ENCODE measurements around the gene NLRC5.
"Not testable (repeated sequence)": the region's sequence is repeated elsewhere in the genome, so short reads cannot be mapped to it uniquely, and the experiment has no call there.

The NLRC5 gene

DNA sequence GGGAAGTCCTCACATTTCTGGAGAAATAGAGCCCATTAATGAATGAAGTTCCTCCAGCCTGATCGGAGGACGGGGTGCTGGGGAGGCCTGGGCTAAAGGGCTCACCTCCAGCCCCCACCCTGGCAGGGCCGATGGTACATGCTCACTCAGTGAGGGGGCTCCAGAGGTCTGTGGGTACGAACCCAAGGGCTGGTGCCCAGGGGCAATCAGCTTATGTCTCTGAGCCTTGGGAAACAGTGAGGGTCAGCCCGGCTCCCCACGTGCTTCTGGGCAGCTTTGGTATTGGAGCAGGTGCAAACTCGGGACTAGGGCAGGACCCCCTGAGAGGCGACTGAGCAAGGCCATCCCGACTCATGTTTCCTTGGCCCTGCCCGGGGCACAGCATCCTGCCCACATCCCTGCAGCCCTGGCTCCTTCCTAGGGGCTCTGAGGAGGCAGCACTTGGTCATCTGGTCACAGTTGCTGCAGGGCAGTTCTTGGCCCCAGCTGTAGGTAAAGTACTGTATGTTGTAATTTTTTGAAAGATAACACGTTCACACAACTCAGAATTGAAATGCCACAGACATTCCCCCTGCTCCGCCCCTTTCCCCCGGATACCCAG is 28.6 kb upstream of the NLRC5 start:
- no peak for DNase-seq

DNA sequence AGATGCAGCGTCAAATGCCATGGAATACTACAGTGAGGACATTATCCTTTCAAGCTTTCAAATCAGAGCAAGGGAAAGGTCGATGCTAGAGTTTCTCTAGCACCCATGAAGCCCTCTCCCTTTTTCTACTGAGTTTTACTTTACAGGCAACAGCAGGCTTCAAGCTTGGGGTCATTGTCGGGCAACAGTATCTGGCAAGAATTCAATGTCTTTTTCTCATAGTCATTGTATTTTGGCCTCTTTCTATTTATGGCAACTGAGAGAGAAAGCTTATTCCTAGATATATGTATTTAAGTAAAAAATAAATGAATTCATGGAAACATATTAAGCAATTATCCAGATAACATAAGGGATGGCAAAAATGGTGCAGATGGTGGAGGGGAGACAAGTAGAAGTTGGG is 28.0 kb upstream of the NLRC5 start:
- no peak for DNase-seq

DNA sequence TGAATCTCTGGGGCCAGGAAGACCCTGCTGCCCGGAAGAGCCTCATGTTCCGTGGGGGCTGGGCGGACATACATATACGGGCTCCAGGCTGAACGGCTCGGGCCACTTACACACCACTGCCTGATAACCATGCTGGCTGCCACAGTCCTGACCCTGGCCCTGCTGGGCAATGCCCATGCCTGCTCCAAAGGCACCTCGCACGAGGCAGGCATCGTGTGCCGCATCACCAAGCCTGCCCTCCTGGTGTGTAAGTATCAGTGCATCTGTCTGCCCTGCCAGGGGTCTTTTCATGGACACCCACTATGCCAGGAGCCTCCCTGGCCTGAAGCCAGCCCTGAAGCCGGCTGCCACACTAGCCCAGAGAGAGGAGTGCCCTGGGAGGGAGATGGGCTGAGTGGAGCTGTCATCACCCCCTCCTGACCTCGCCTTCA is 27.5 kb upstream of the NLRC5 start, which contains the start of gene CETP:
Gene CETP (plus strand): TSS at position 100 of the 431 bp plus-strand sequence. CDS start 30 bp downstream, at position 130.
- DNase-seq, result no peak

DNA sequence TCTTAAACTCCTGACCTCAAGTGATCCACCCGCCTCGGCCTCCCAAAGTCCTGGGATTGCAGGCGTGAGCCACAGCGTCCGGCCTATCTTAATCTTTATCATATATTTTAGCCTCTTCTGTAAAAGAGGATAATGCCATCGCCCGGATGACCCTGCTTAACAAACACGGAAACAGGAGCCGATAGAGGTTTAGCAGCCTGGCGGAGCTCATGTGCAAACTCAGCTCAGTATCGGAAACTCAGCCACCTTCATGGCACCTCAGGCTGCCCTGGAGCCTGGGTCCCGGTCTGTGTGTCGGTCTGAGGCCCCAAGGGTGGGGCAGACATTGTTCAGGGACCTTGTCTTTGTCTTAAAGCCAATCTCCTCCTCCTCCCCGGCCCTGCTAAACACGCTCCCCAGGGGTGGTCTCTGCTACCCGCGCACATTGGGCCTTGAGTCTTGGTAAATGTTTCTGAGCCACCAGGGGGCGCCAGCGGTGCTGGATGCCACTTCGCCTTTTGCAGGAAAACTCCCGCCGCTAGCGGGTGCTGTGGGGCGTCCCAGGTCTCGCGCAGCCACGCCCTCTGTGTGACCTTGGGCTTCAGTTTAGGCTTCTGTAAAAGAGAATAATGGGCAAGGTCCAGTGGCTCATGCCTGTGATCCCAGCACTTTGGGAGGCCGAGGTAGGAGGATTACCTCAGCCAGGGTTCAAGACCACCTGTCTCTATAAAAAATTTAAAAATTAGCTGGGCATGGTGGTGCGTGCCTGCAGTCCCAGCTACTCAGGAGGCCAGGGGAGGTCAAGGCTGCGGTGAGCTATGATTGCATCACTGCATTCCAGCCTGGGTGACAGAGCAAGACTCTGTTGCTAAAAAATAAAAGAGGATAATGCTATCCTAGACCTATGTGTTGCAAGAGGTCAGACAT is 24.9 kb upstream of the NLRC5 start:
- DNase-seq, result peak; percentile 54

DNA sequence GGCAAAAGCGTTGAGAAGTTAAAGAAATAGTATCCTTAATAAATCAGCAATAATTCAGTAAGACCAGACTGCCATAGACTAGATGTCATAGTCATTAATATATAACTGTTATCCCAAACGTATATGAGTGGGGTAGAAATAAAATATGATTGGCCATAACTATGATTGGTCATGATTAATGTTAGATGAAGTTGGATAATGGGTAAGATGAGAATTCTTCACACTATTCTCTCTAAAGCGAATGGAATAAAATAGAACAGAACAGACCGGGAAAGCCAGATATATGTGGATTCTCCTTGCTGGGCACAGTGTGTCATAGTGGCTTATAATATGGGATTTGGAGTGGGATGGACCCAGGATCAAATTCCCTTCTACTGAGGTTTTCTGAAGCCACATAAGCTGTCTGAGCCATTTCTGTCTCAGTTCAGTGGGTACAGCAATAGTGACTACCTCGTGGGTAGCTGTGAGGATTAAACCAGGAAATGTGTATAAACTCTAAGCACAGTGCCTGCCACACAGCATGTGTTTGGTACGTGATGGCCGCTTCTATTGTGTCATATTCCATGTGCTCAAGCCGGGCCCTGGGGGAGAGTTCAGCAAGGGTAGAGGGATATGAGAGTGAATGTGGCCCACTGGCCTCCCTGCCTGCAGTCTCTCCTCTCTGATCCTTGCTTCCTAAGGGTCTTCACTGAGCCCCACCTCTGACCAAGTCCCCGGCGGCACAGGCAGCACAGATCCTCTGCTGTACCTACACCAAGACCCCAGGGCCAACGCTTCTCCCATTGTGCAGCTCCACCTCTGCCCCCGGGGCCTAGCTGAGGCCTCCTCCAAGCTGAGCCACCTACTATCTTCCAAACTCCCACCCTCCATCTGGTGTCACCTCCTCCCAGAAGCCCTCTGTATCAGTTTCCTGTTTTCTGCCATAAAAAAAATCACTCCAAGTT is 23.9 kb upstream of the NLRC5 start:
- no peak for DNase-seq

DNA sequence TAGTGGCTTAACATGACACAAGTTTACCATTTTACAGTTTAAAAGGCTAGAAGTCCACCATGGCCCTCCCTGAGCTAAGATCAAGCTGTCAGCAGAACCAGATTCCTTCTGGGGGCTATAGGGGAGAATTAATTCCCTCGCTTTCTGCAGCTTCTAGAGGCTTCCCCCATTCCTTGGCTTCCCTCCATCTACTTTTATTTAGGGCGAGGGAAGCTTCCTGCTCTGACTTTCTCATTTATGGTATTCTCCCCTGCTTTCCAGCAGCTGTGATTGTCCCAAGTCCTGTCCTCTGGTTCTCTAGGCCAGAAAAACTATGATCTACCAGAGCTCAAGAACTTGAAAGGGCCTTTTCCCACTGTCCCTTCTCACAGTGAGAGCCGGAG is 23.3 kb upstream of the NLRC5 start:
- no peak for DNase-seq

DNA sequence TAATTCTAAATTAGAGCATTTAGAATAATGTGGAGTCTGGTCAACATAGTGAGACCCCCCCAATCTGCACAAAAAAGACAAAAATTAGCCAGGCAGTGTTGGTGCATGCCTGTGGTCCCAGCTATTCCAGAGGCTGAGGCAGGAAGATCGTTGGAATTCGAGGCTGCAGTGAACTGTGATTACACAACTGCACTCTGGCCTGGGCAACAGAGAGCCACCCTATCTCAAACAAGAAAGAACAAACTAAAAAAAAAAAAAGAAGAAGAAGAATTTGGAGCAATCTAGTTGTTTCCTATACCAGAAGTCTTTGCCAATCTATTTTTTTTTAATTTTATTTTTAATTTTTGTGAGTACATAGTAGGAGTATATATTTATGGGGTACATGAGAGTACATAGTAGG is 21.6 kb upstream of the NLRC5 start:
- DNase-seq, result no peak

DNA sequence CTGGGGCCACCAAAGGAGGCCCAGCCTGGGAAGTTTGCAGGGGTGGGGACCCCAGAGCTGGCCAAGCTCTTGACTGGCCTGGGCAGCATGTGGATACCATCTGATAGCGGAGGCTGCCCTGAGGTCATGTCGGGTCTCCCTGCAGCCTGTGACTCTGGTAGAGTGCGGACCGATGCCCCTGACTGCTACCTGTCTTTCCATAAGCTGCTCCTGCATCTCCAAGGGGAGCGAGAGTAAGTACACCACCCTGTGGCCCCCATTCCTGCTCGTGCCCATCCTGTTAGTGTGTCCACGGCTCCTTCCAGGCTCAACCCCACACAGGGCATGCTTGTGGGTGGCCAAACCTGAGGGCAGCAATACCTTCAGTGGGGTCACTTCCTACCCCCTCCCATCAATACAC is 19.6 kb upstream of the NLRC5 start:
- DNase-seq, result no peak

DNA sequence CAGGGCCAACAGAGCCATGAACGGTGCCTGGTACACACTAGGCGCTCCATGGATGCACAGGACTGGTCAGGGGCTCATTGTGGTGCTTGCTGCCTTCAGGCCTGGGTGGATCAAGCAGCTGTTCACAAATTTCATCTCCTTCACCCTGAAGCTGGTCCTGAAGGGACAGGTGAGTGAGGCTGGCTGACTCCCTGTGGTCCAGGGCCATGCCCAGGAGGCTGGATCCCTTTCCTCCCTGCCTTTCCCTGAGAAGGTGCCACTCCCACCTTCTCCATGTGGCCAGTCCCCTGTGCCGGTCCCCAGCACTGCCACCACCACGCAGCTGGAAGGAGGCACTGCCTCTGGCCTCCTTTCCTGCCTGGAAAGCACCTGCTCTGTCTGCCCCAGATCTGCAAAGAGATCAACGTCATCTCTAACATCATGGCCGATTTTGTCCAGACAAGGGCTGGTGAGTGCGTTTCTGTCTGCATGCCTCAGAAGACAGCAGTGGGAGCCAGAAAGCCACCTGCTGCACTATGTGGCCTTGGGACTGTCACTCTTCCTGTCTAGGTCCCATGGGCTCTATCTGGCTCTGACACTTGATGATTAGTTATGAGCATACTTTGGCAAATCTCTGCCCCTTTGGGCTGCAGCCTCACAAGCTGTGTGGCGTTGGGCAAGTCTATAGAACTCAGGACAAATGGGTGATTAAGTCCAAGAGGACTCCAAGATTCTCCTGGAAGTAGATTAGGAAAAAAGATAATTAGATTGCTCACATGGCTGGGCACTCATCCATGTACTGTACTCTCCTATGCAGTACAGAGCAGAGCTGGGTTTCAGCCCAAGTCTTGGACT is 18.2 kb upstream of the NLRC5 start:
- DNase-seq, result no peak

DNA sequence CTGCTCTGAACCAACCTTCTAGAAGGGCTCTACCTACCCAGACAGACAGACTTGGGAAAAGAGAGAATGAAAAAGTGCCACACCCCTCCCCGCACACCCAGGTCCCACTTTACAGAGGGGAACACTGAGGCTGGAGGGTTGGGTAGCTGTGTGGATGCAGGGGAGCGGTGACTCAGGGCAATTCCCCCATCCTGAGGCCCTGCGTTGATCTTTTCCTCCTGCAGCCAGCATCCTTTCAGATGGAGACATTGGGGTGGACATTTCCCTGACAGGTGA is 17.7 kb upstream of the NLRC5 start:
- no peak for DNase-seq

DNA sequence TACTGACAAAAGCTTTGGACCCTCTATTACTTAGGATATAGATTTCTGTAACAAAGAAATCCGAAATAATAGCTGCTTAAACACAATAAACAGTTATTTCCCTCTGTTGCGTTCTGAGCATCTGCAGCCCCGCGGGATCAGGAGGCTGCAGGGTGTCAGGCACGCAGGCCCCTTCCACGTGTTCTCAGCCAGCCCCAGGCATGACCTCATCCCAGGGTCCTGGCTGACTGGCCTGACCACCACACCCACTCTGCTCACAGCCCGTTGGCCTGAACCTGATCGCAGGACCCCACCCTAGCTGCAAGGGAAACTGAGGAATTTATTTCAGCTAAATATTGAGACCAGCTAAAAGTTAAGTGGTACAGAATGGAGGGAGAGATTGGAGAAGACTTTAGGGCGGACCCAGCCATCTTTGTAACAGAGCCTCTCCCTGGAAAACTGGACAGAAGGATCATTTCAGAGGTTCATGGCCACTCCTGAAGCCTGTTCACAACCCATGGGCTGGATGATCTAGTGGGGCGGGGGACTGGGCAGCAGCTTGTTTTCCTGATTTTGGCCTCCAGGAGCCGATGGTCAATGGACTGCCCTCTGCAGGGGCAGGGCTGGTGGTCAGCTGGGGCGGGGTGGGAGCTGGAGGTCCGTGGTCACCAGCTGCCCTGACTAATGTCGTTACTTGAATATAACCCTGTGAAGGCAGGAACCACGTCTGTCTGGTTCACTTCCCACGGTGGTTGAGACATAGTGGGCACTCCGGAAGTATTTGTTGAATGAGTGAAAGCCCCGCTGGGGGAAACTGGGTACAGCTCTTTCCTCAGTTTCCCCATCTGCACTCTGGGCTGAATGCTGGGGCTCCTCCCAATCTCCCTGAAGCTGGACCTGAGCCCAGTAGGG is 16.7 kb upstream of the NLRC5 start:
- DNase-seq, result no peak

DNA sequence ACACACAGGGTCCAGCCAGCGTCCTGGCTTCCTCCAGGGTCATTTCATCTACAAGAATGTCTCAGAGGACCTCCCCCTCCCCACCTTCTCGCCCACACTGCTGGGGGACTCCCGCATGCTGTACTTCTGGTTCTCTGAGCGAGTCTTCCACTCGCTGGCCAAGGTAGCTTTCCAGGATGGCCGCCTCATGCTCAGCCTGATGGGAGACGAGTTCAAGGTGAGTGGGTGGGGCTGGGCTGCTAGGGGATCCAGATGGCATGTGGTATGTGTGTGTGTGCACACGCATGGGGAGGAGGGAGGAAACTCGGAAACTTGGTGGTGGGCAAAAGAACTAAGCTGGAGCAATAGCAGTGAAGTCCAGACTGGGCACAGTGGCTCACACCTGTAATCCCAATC is 16.1 kb upstream of the NLRC5 start:
- no peak for DNase-seq

DNA sequence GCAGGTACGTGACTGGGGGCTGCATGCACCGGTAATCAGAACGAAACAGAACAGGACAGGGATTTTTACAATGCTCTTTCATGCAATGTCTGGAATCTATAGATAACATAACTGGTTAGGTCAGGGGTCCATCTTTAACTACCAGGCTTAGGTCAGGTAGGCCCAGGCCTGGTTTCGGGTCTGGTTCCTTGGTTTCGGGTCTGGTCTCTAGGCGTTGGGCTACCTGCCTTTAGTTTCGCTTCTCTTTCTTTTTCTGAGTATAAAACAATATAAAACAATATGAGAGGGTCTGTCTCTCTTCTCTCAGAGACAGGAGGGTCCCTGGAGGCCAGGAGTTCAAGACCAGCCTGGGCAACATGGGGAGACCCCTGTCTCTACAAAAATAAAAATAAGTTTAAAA is 15.5 kb upstream of the NLRC5 start:
- DNase-seq, result not testable (repeated sequence)

DNA sequence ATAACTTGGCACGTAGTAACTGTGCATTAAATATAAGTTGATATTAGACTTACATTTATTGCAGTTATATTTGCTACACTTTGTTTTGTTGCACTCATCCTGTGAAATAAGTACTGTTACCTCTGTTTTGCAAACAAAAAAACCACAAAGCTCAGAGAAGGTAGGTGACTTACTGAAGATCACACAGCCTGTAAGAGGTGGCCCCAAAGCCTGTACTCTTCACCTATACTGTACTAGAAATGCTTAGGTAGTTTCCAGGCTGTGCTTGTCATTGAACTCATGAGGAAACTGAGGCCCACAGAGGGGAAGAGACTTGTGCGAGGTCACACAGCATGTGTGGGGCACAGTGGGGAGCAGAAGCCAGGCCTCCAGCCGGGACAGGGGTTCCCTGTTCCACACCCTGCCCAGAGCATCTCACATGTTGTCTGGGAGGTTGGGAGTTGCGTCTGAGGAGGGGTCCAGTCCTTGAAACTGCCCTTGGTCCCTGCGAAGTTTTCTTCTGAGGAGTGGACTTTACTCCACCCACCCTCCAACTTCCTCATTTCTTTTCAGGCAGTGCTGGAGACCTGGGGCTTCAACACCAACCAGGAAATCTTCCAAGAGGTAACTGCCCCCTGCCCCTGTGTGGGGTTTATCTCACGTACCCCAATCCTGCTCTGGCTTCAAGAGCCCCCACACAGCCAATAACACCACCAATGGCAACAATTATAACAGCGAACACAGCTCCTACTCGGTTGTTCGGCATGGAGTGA is 14.6 kb upstream of the NLRC5 start:
- no peak for DNase-seq

DNA sequence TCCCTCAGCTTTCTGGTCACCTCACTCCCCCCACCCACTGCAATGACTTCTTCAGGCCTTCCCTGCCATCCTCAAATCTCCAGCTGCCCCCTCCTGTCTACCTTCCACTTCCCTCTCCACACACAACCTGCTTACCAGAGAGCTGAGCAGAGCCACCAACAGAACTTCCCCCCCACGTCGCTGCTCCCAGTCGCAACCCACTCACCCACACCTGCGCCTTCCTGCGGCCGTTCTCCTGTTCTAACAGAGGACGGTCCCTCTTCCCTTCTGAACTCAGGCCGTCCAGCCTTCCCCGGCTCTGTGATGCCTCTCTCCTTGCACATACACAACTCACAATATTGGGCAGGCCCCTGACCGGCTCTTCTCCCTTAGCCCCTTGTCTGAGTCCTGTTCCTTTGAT is 13.6 kb upstream of the NLRC5 start:
- no peak for DNase-seq

DNA sequence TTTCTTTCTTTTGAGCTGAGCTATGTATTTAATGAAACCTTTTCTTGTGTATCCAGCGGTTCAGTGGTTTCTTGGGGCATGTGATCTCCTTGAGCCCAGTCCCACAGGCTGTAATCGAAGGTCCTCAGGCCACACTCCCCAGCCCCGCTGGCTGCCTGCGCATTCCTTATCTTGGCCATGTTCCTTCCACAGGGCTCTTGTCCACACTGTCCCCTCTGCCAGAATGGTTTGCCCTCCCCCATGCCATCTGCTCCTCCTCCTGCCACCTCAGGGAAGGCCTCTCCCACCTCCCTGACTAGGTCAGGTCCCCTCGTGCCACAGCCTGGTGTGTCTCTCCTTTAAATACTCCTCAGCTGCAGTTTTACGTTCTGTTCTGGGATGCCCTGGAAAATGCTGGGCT is 12.1 kb upstream of the NLRC5 start:
- DNase-seq, result no peak

DNA sequence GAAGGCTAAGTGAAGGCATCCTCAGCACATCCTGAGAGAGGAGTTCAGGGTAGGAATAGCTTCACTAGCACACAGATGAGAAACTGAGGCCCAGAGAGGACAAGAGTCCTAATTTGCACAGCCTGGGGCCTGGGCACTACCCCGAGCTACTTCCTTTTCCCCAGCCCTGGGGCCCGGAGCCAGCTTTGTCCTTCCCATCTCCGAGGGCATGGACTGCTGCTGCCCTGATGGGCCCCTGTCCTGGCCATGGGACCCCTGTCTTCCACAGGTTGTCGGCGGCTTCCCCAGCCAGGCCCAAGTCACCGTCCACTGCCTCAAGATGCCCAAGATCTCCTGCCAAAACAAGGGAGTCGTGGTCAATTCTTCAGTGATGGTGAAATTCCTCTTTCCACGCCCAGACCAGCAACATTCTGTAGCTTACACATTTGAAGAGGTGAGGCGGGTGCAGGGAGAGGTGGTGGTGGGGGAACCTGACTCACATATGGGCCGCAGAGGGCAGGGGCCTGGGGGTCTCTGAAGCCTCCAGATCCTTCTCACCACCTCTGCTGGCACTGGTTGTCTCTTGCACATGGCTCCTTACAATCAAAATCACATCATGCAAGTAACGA is 11.4 kb upstream of the NLRC5 start:
- DNase-seq, result no peak

DNA sequence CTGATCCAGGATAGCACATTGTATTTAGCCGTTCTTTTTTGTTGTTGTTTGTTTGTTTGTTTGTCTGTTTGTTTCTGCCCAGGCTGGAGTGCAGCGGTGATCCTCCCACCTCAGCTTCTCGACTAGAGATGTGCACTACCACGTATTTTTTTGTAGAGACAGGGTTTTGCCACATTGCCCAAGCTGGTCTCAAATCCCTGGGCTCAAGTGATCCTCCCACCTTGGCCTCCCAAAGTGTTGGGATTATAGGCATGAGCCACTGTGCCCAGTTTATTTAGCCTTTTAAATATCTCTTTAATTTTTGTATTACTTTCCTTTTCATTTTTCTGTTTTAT is 9.2 kb upstream of the NLRC5 start:
- no peak for DNase-seq

DNA sequence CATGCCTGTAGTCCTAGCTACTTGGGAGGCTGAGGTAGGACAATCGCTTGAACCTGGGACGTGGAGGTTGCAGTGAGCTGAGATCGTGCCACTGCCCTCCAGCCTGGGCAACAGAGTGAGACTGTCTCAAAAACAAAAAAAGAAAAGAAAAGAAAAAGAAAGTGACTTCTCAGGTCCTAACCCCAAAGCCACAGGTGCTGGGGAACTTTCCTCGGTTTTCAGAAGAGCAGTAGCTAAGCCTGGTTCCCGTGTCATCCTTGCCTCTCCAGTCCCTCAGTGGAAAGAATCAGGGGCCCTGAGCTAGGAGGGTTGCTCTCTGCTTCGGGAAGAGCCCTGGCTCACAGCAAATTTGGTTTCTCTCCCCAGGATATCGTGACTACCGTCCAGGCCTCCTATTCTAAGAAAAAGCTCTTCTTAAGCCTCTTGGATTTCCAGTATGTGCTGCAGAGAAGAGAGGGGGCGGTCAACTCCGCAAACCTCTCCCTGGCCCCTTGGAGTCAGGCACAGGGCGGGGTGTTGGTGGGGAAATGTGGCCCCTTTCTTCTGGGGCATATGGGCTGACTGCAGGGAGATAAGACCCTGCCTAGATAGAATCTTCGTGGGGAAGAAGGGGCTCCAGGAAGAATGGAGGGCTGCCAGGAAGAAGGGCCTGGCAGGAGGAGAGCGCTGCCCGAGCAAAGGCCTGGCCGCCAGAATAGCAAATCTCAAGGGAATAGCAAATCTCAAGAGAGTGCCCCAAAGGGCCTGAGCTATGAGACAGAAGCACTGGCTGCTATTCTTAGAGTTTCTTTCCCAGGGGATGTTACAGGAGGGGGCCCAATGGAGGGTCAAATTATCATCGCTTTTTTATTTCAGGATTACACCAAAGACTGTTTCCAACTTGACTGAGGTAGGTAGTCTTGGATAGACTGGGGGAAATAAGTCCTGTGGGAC is 8.3 kb upstream of the NLRC5 start:
- DNase-seq, result no peak

Measured in right kidney (tissue), 1 donor.